ENCODE data around the gene PSMD11.
"Not testable (repeated sequence)": the region's sequence is repeated elsewhere in the genome, so short reads cannot be mapped to it uniquely, and the experiment has no call there.

DNA sequence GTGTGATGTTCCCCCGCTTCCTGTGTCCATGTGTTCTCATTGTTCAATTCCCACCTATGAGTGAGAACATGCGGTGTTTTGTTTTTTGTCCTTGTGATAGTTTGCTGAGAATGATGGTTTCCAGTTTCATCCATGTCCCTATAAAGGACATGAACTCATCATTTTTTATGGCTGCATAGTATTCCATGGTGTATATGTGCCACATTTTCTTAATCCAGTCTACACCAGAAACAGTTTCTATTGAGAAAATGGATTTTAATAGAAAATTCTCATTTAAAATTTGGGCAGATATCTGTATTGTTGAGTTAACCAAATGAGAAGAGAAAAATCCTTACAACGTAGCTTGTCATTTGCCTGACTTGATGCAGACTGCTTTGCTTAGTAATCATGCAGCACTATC is 34.2 kb upstream of the PSMD11 start:
- TF ChIP-seq, protein P1, sequence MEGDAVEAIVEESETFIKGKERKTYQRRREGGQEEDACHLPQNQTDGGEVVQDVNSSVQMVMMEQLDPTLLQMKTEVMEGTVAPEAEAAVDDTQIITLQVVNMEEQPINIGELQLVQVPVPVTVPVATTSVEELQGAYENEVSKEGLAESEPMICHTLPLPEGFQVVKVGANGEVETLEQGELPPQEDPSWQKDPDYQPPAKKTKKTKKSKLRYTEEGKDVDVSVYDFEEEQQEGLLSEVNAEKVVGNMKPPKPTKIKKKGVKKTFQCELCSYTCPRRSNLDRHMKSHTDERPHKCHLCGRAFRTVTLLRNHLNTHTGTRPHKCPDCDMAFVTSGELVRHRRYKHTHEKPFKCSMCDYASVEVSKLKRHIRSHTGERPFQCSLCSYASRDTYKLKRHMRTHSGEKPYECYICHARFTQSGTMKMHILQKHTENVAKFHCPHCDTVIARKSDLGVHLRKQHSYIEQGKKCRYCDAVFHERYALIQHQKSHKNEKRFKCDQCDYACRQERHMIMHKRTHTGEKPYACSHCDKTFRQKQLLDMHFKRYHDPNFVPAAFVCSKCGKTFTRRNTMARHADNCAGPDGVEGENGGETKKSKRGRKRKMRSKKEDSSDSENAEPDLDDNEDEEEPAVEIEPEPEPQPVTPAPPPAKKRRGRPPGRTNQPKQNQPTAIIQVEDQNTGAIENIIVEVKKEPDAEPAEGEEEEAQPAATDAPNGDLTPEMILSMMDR (IDR thresholded peaks at IDR 0.05; ENCODE audit: insufficient read depth, low read depth, low read length): not testable (repeated sequence)
- not testable (repeated sequence) for TF ChIP-seq EZH2 (IDR thresholded peaks at IDR 0.05; ENCODE audit: insufficient read depth, low read length)
